ENCODE measurements around the gene ANKDD1A. TPM values are rescaled to one million over a fixed set of nuclear protein-coding genes. Genes with fewer than 3 reads are reported as not detected.

The ANKDD1A gene
- total RNA-seq, 1 donor from 2014 or later: 4.6 TPM

DNA sequence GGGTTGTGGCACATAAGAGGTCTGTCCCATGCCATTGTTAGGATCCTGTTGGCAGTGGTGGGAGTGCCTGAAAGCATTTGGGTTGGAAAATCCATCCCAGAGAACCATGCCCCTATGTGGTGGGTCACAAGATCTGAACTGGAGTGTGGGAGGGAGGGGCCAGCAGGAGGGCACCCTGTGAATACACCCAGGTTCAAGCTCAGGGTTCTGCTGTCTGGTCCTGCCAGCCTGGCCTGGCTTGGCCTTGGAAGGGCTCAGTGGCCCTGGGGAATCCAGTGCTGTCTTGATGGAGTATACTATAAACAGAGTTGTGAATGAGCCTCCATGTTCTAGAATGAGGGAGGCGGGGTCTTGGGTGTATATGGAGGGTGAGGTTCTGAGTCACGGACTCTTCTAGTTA, 11.8 kb downstream of the ANKDD1A start:
- no peak overlapping the region for H3K27ac Mint-ChIP-seq (ENCODE audit: unreplicated experiment)
- no peak for TF ChIP-seq CTCF (IDR thresholded peaks at IDR 0.05)
- no peak overlapping the region for H3K4me3 Mint-ChIP-seq (ENCODE audit: unreplicated experiment)
- no peaks in the 10 kb centered on the region for H3K27me3 Mint-ChIP-seq (ENCODE audit: unreplicated experiment)
- no peaks in the 10 kb centered on the region for H3K36me3 Mint-ChIP-seq (ENCODE audit: unreplicated experiment)
- peaks cover 12% of the 10 kb centered on the region for H3K4me1 Mint-ChIP-seq (ENCODE audit: unreplicated experiment)
- DNase-seq (ENCODE audit: extremely low spot score, unreplicated experiment): no peak
- no peaks in the 10 kb centered on the region for H3K9me3 Mint-ChIP-seq (ENCODE audit: unreplicated experiment)

DNA sequence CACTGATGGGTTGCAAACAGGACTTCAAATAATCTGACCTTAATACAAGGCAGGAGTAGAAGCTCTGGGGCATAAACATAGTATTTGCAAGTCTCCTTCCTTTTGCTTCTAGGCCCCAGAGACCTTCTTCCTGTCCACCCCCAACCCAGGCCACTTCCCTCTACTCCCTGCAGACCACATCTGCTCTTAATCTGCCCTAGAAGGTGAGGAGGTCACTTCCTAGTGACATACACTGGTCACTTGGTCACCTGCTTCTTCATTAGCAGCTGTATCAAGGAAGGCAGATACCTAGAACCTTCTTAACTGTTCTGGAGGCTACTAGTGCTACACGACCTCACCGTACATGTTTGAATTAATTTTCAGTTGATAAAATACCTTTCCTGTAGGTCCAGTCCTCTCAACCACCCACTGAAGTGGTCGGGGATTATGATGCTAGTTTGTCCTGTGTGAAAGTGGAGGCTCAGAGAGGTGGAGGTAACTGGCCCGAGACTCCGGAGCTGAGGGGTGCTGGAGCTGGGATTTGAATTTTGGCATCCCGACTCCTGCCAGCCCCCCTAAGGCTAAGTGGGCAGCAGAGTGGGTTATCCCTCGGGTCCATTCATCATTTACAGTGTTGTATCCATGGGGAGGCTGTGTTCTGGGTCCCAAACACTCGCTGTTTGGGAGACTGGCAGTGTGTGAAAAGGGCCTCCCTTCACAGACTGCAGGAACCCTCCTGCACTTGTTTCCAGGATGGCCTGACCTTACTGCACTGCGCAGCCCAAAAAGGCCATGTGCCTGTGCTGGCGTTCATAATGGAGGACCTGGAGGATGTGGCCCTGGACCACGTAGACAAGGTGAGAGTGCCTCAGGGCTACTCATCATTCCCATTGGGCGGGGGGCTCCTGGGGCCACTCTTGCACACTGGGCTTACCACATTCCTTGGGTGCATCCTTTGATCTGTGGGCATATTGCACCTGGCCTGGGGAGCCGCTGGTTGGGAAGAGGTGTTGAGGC, 13.9 kb downstream of the ANKDD1A start:
- no peaks in the 10 kb centered on the region for H3K36me3 Mint-ChIP-seq (ENCODE audit: unreplicated experiment)
- H3K4me1 Mint-ChIP-seq (ENCODE audit: unreplicated experiment): peaks cover 17% of the 10 kb centered on the region
- H3K27me3 Mint-ChIP-seq (ENCODE audit: unreplicated experiment): no peaks in the 10 kb centered on the region
- no peak for TF ChIP-seq CTCF (IDR thresholded peaks at IDR 0.05)
- no peak overlapping the region for H3K4me3 Mint-ChIP-seq (ENCODE audit: unreplicated experiment)
- no peak for DNase-seq (ENCODE audit: extremely low spot score, unreplicated experiment)
- no peak overlapping the region for H3K27ac Mint-ChIP-seq (ENCODE audit: unreplicated experiment)
- H3K9me3 Mint-ChIP-seq (ENCODE audit: unreplicated experiment): no peaks in the 10 kb centered on the region

- H3K4me3 Mint-ChIP-seq (ENCODE audit: unreplicated experiment): no peak overlapping the region
- H3K27ac Mint-ChIP-seq (ENCODE audit: unreplicated experiment): no peak overlapping the region
- DNase-seq (ENCODE audit: extremely low spot score, unreplicated experiment): no peak
- no peaks in the 10 kb centered on the region for H3K27me3 Mint-ChIP-seq (ENCODE audit: unreplicated experiment)
- peaks cover 22% of the 10 kb centered on the region for H3K4me1 Mint-ChIP-seq (ENCODE audit: unreplicated experiment)
- H3K9me3 Mint-ChIP-seq (ENCODE audit: unreplicated experiment): no peaks in the 10 kb centered on the region
- no peak for TF ChIP-seq CTCF (IDR thresholded peaks at IDR 0.05)
- no peaks in the 10 kb centered on the region for H3K36me3 Mint-ChIP-seq (ENCODE audit: unreplicated experiment)
Observed at GRCh38 chr15:64926661-64927060, 15.0 kb downstream of the ANKDD1A start.

DNA sequence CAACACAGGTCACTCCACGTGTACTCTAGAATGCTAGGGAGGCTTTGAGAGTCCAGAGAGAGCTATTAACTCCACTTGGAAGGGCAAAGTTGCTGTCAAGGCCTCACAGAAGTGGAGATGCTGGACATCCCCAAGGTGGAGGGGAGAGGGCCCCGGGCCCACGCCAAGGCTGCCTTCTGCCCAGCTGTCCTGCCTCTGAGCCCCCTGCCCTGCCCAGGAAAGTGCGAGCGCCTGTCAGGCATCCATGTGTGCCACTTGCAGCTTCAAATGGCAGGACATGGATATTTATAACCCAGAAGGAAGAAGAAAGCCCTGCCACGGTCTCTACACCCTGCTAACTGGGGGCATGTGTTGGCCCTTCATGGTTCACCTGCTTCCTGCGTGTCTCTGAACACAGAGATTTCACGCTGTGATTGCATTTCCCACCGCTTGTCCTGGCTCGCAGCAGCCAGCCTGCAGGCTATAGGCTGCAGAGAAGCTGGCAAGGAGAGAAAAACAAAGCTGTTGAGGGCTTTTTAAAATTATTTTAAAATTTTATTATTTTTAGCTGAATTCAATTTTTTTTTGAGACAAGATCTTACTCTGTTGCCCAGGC, 17.0 kb downstream of the ANKDD1A start:
- H3K27me3 Mint-ChIP-seq (ENCODE audit: unreplicated experiment): no peaks in the 10 kb centered on the region
- H3K4me1 Mint-ChIP-seq (ENCODE audit: unreplicated experiment): peaks cover 11% of the 10 kb centered on the region
- H3K27ac Mint-ChIP-seq (ENCODE audit: unreplicated experiment): no peak overlapping the region
- peaks cover under 1% of the 10 kb centered on the region for H3K36me3 Mint-ChIP-seq (ENCODE audit: unreplicated experiment)
- no peaks in the 10 kb centered on the region for H3K9me3 Mint-ChIP-seq (ENCODE audit: unreplicated experiment)
- DNase-seq (ENCODE audit: extremely low spot score, unreplicated experiment): peak; percentile 40
- TF ChIP-seq CTCF (IDR thresholded peaks at IDR 0.05): no peak
- H3K4me3 Mint-ChIP-seq (ENCODE audit: unreplicated experiment): no peak overlapping the region

GRCh38 chr15:64930019-64930652, 18.4 kb downstream of the ANKDD1A start:
- no peak overlapping the region for H3K27ac Mint-ChIP-seq (ENCODE audit: unreplicated experiment)
- no peak overlapping the region for H3K4me3 Mint-ChIP-seq (ENCODE audit: unreplicated experiment)
- TF ChIP-seq CTCF (IDR thresholded peaks at IDR 0.05): no peak
- H3K4me1 Mint-ChIP-seq (ENCODE audit: unreplicated experiment): peaks cover 11% of the 10 kb centered on the region
- peak; percentile 38 for DNase-seq (ENCODE audit: extremely low spot score, unreplicated experiment)
- H3K27me3 Mint-ChIP-seq (ENCODE audit: unreplicated experiment): no peaks in the 10 kb centered on the region
- no peaks in the 10 kb centered on the region for H3K9me3 Mint-ChIP-seq (ENCODE audit: unreplicated experiment)
- H3K36me3 Mint-ChIP-seq (ENCODE audit: unreplicated experiment): peaks cover 7% of the 10 kb centered on the region

All from osteocyte (in vitro differentiated cells).